ENCODE results near the gene LRFN3.

DNA sequence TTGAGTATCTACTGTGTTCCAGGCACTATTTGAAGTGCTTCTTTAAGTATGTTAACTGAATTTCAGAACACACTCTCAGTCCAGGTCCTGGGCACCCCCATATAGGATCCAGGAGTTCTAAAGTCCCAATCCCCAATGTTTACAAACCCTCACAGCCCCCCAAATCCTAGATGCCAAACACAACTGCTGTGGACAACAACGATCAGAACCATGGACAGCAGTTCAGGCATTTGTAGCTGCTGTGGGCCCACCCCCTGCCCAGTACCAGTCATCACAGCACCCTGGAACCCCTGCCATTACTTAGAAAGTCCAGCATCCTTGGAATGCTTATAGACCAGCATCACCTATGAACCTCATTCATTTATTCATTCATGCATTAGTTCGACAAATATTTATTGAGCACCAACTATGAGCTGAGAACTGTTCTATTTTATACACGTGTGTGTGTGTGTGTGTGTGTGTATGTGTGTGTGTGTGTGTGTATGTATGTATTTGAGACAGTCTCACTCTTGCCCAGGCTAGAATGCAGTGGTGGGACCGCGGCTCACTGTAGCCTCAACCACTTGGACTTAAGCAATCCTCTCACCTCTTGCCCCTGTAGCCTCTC lies 39.5 kb downstream of the LRFN3 start:
- TF ChIP-seq EZH2 (optimal IDR thresholded peaks at IDR 0.05; ENCODE audit: low read depth, low read length) = no peak
- no peak for TF ChIP-seq CTCF (IDR thresholded peaks at IDR 0.05; ENCODE audit: low read length)
- TF ChIP-seq EZH2phosphoT487 (IDR thresholded peaks at IDR 0.05; ENCODE audit: low read length) = no peak
